Erythroblast (primary cell): ENCODE measurements around the gene TMOD1.
"Not testable (repeated sequence)": the region's sequence is repeated elsewhere in the genome, so short reads cannot be mapped to it uniquely, and the experiment has no call there.

Experiments
- GATA1 ChIP-seq: IDR thresholded peaks from 2 replicates; pipeline ENCODE4 v1.6.1; 2011; ENCODE audit warnings: low read depth, mild to moderate bottlenecking, control low read depth, low read length, moderate library complexity
- POLR2A ChIP-seq: IDR thresholded peaks from 2 replicates; pipeline ENCODE4 v1.6.1; 2011; ENCODE audit warnings: mild to moderate bottlenecking, low read length

- TF ChIP-seq POLR2A, GATA1: not testable (repeated sequence)
These were observed 80.1 kb downstream of the TMOD1 start for GRCh38 chr9:97581590-97581989.
